Trophoblast cell (in vitro differentiated cells and primary cell): ENCODE results near the gene CGB7.
A peak's percentile ranks its signal among the peaks of the same experiment; 100 is the strongest.

Experiments used
- DNase-seq, 2 donors: peaks; one replicate each; pipeline ENCODE4 v3.0.0-alpha.2; 2016
- H2AFZ ChIP-seq: 2 replicates; pipeline ENCODE4 v1.6.1; 2013; ENCODE audit warnings: low read length, moderate library complexity, mild to moderate bottlenecking; ENCODE audit not compliant: insufficient read depth, poor library complexity
- H2AK5ac ChIP-seq: 2 replicates; pipeline ENCODE4 v1.6.1; 2013; ENCODE audit warnings: mild to moderate bottlenecking, low read length
- H2BK120ac ChIP-seq: 2 replicates; pipeline ENCODE4 v1.6.1; 2013; ENCODE audit warnings: low read length, mild to moderate bottlenecking, moderate library complexity; ENCODE audit not compliant: insufficient read depth, poor library complexity
- H2BK12ac ChIP-seq: 2 replicates; pipeline ENCODE4 v1.6.1; 2013; ENCODE audit warnings: mild to moderate bottlenecking, low read length, moderate library complexity
- H2BK5ac ChIP-seq: 2 replicates; pipeline ENCODE4 v1.6.1; 2013; ENCODE audit warnings: low read length, low read depth, moderate library complexity, mild to moderate bottlenecking; ENCODE audit not compliant: poor library complexity
- H3K14ac ChIP-seq: 2 replicates; pipeline ENCODE4 v1.6.1; 2013; ENCODE audit warnings: mild to moderate bottlenecking, low read length
- H3K18ac ChIP-seq: 2 replicates; pipeline ENCODE4 v1.6.1; 2013; ENCODE audit warnings: mild to moderate bottlenecking, low read length
- H3K23ac ChIP-seq: 2 replicates; pipeline ENCODE4 v1.6.1; 2013; ENCODE audit warnings: low read length
- H3K27ac ChIP-seq: 2 replicates; pipeline ENCODE4 v1.5.1; 2013; ENCODE audit warnings: low read depth, mild to moderate bottlenecking, inconsistent platforms, low read length, moderate library complexity
- H3K27me3 ChIP-seq: 2 replicates; pipeline ENCODE4 v1.6.1; 2013; ENCODE audit warnings: inconsistent platforms, mild to moderate bottlenecking, low read length, moderate library complexity; ENCODE audit not compliant: insufficient read depth
- H3K36me3 ChIP-seq, 2 experiments: 1 replicate in 1 of 2; 2 replicates in 1 of 2; pipeline ENCODE4 v1.6.1; 2013; ENCODE audit warnings: low read length in 2 of 2, mild to moderate bottlenecking in 2 of 2, moderate library complexity in 1 of 2; ENCODE audit not compliant: insufficient read depth in 2 of 2, control insufficient read depth in 1 of 2
- H3K4ac ChIP-seq: 2 replicates; pipeline ENCODE4 v1.6.1; 2013; ENCODE audit warnings: low read depth, mild to moderate bottlenecking, low read length, moderate library complexity
- H3K4me1 ChIP-seq, 2 experiments: 1 replicate in 1 of 2; 2 replicates in 1 of 2; pipeline ENCODE4 v1.6.1; 2013; ENCODE audit warnings: low read length in 2 of 2, mild to moderate bottlenecking in 2 of 2, moderate library complexity in 1 of 2; ENCODE audit not compliant: insufficient read depth in 2 of 2, control insufficient read depth in 1 of 2
- H3K4me2 ChIP-seq: 2 replicates; pipeline ENCODE4 v1.6.1; 2013; ENCODE audit warnings: inconsistent platforms, mild to moderate bottlenecking, low read length, moderate library complexity
- H3K4me3 ChIP-seq: 2 replicates; pipeline ENCODE4 v1.5.1; 2013; ENCODE audit warnings: mild to moderate bottlenecking, low read depth, low read length, inconsistent platforms
- H3K79me1 ChIP-seq: one replicate; pipeline ENCODE4 v1.6.1; 2013; ENCODE audit warnings: low read length
- H3K79me2 ChIP-seq: 2 replicates; pipeline ENCODE4 v1.6.1; 2013; ENCODE audit warnings: low read length, mild to moderate bottlenecking; ENCODE audit not compliant: control insufficient read depth, insufficient read depth, poor library complexity
- H3K9ac ChIP-seq: 2 replicates; pipeline ENCODE4 v1.6.1; 2013; ENCODE audit warnings: mild to moderate bottlenecking, low read length
- H3K9me3 ChIP-seq: 2 replicates; pipeline ENCODE4 v1.6.1; 2013; ENCODE audit warnings: low read depth, mild to moderate bottlenecking, control low read depth, inconsistent platforms, low read length; ENCODE audit not compliant: insufficient read depth
- H4K12ac ChIP-seq: 2 replicates; pipeline ENCODE4 v1.6.1; 2013; ENCODE audit warnings: low read depth, mild to moderate bottlenecking, low read length, moderate library complexity
- H4K8ac ChIP-seq: 2 replicates; pipeline ENCODE4 v1.6.1; 2013; ENCODE audit warnings: low read depth, mild to moderate bottlenecking, low read length, moderate library complexity
- H4K91ac ChIP-seq: one replicate; pipeline ENCODE4 v1.6.1; 2013; ENCODE audit warnings: low read depth, mild to moderate bottlenecking, low read length, moderate library complexity
- WGBS: extraction: QIAGEN DNeasy Blood & Tissue Kit; methylation state at CpG from one replicate; pipeline ENCODE4 v1.1.7; 2013; ENCODE audit warnings: missing lambda C conversion rate; ENCODE audit not compliant: insufficient read length, insufficient coverage; ENCODE audit errors: extremely low coverage; 5-methylcytosine and 5-hydroxymethylcytosine counted together

Gene CGB7

GRCh38 chr19:49085868-49086232 lies 28.3 kb upstream of the CGB7 start:
- Histone ChIP-seq H3K79me2 (peaks cover 19% of the 10 kb centered on the region), H3K18ac (peak overlapping the region; percentile 100), H3K27me3 (peaks cover 2% of the 10 kb centered on the region), H3K14ac (peak overlapping the region; percentile 99), H3K79me1 (peaks cover 8% of the 10 kb centered on the region), H2AFZ (peak overlapping the region; percentile 98), H3K9me3 (no peaks in the 10 kb centered on the region), H3K4ac (peak overlapping the region; percentile 95), H3K9ac (peak overlapping the region; percentile 100), H3K36me3 (peaks cover 32 to 35% of the 10 kb centered on the region in 2 experiments), H3K27ac (peak overlapping the region; percentile 89), H3K4me2 (peak overlapping the region; percentile 87), H2BK12ac (no peak overlapping the region), H2BK120ac (peak overlapping the region; percentile 77), H4K8ac (peak overlapping the region; percentile 100), H3K4me1 (peaks cover 6 to 8% of the 10 kb centered on the region in 2 experiments), H3K4me3 (peak overlapping the region; percentile 98), H3K23ac (no peak overlapping the region), H4K12ac (peak overlapping the region; percentile 99), H2AK5ac (peak overlapping the region; percentile 81), H2BK5ac (peak overlapping the region; percentile 95), H4K91ac (peak overlapping the region; percentile 90)
- no CpG with 5 or more reads among the region's 14 CpGs for WGBS
- no peak for DNase-seq

- Histone ChIP-seq H3K36me3 (peaks cover 26 to 30% of the 10 kb centered on the region in 2 experiments), H2AFZ (peak within 1 kb of the TSS; percentile 98), H3K9ac (peak within 1 kb of the TSS; percentile 100), H3K4ac (peak within 1 kb of the TSS; percentile 95), H3K27ac (peak within 1 kb of the TSS; percentile 89), H3K9me3 (no peaks in the 10 kb centered on the region), H3K18ac (peak within 1 kb of the TSS; percentile 100), H2BK5ac (peak within 1 kb of the TSS; percentile 95), H3K79me2 (peaks cover 19% of the 10 kb centered on the region), H4K8ac (peak within 1 kb of the TSS; percentile 100), H4K12ac (peak within 1 kb of the TSS; percentile 99), H3K4me1 (peaks cover 6 to 8% of the 10 kb centered on the region in 2 experiments), H3K4me2 (peak within 1 kb of the TSS; percentile 87), H3K14ac (peak within 1 kb of the TSS; percentile 99), H2AK5ac (peak within 1 kb of the TSS; percentile 81), H3K23ac (no peak within 1 kb of the TSS), H3K27me3 (peaks cover 2% of the 10 kb centered on the region), H2BK120ac (peak within 1 kb of the TSS; percentile 77), H2BK12ac (no peak within 1 kb of the TSS), H3K79me1 (peaks cover 8% of the 10 kb centered on the region), H4K91ac (peak within 1 kb of the TSS; percentile 90), H3K4me3 (peak within 1 kb of the TSS; percentile 98)
- peak; percentile 100 for DNase-seq
- no CpG with 5 or more reads among the region's 89 CpGs for WGBS
Measured at GRCh38 chr19:49085020-49085867, 27.7 kb upstream of the CGB7 start, which contains the start of gene SNRNP70. Gene SNRNP70 (plus strand): TSS chr19:49085451. CDS start chr19:49086415, 964 bp downstream.

- Histone ChIP-seq H3K27me3 (peaks cover 2% of the 10 kb centered on the region), H4K8ac (peak overlapping the region; percentile 99), H2BK120ac (no peak overlapping the region), H4K91ac (peak overlapping the region; percentile 87), H3K14ac (peak overlapping the region; percentile 87), H3K27ac (no peak overlapping the region), H3K9me3 (no peaks in the 10 kb centered on the region), H3K4ac (peak overlapping the region; percentile 64), H3K23ac (no peak overlapping the region), H2AK5ac (no peak overlapping the region), H3K79me2 (peaks cover 19% of the 10 kb centered on the region), H3K4me1 (peaks cover 6 to 8% of the 10 kb centered on the region in 2 experiments), H3K9ac (peak overlapping the region; percentile 82), H4K12ac (peak overlapping the region; percentile 79), H3K79me1 (peaks cover 8% of the 10 kb centered on the region), H3K18ac (no peak overlapping the region), H3K4me3 (no peak overlapping the region), H2AFZ (peak overlapping the region; percentile 90), H3K36me3 (peaks cover 21 to 24% of the 10 kb centered on the region in 2 experiments), H2BK5ac (no peak overlapping the region), H2BK12ac (no peak overlapping the region), H3K4me2 (peak overlapping the region; percentile 70)
- peak in 1 of 2 donors; percentile 40 for DNase-seq
- WGBS = 100% methylated on average over 1 of the region's 26 CpGs
Measured at GRCh38 chr19:49084206-49085019, 26.9 kb upstream of the CGB7 start.

- Histone ChIP-seq H3K27ac (no peak overlapping the region), H3K9me3 (no peaks in the 10 kb centered on the region), H3K4me1 (peaks cover 3 to 4% of the 10 kb centered on the region in 2 experiments), H3K79me2 (peaks cover 10% of the 10 kb centered on the region), H3K79me1 (peaks cover 8% of the 10 kb centered on the region), H3K9ac (no peak overlapping the region), H4K12ac (no peak overlapping the region), H3K27me3 (no peaks in the 10 kb centered on the region), H2BK12ac (no peak overlapping the region), H2BK5ac (no peak overlapping the region), H3K23ac (no peak overlapping the region), H3K4me3 (no peak overlapping the region), H3K18ac (no peak overlapping the region), H2BK120ac (no peak overlapping the region), H3K14ac (no peak overlapping the region), H4K91ac (no peak overlapping the region), H3K4ac (no peak overlapping the region), H2AK5ac (no peak overlapping the region), H4K8ac (no peak overlapping the region), H3K4me2 (no peak overlapping the region), H2AFZ (no peak overlapping the region), H3K36me3 (peaks cover under 1% of the 10 kb centered on the region in 2 experiments)
- no peak for DNase-seq
- WGBS = no CpG with 5 or more reads among the region's 1 CpG
Measured at GRCh38 chr19:49081273-49081672, 23.7 kb upstream of the CGB7 start.
